Middle frontal gyrus (tissue), 1 donor: ENCODE results near the gene MBOAT2.

ENCODE experiments used
- DNase-seq: peaks from one replicate; pipeline ENCODE4 v3.0.0-alpha.2; 2015; ENCODE audit warnings: low spot score; ENCODE audit errors: extremely low spot score

The MBOAT2 gene

GRCh38 chr2:9018109-9018508, 14.6 kb upstream of the MBOAT2 start:
- DNase-seq, result no peak

GRCh38 chr2:9017411-9017810, 13.9 kb upstream of the MBOAT2 start:
- no peak for DNase-seq

GRCh38 chr2:9015998-9016397, 12.5 kb upstream of the MBOAT2 start:
- DNase-seq, result no peak

- no peak for DNase-seq
Observed at GRCh38 chr2:9013403-9013802, 9.9 kb upstream of the MBOAT2 start.

GRCh38 chr2:9010866-9011265, 7.4 kb upstream of the MBOAT2 start:
- no peak for DNase-seq

GRCh38 chr2:9008951-9009664, 5.6 kb upstream of the MBOAT2 start:
- no peak for DNase-seq

- no peak for DNase-seq
Observed at GRCh38 chr2:9006368-9006767, 2.9 kb upstream of the MBOAT2 start.

- DNase-seq, result no peak
Observed at GRCh38 chr2:9004338-9005204, 1.1 kb upstream of the MBOAT2 start.

- DNase-seq, result no peak
Observed at GRCh38 chr2:9003366-9003615, 193 bp downstream of the MBOAT2 start.

GRCh38 chr2:9002637-9003365, 683 bp downstream of the MBOAT2 start:
- no peak for DNase-seq

GRCh38 chr2:9002313-9002636, 1.2 kb downstream of the MBOAT2 start:
- no peak for DNase-seq

GRCh38 chr2:9001778-9002177, 1.7 kb downstream of the MBOAT2 start:
- no peak for DNase-seq

GRCh38 chr2:9001229-9001628, 2.3 kb downstream of the MBOAT2 start:
- DNase-seq, result no peak

GRCh38 chr2:9000442-9000841, 3.0 kb downstream of the MBOAT2 start:
- DNase-seq, result no peak

- no peak for DNase-seq
Observed at GRCh38 chr2:8999797-9000196, 3.7 kb downstream of the MBOAT2 start.

- DNase-seq, result no peak
Observed at GRCh38 chr2:8999102-8999446, 4.4 kb downstream of the MBOAT2 start.

GRCh38 chr2:8998418-8999101, 4.9 kb downstream of the MBOAT2 start:
- DNase-seq, result no peak

GRCh38 chr2:8997631-8998030, 5.9 kb downstream of the MBOAT2 start:
- no peak for DNase-seq

- DNase-seq, result no peak
Observed at GRCh38 chr2:8997108-8997507, 6.4 kb downstream of the MBOAT2 start.

- no peak for DNase-seq
Observed at GRCh38 chr2:8996006-8996405, 7.5 kb downstream of the MBOAT2 start.

- DNase-seq, result no peak
Observed at GRCh38 chr2:8994386-8994785, 9.1 kb downstream of the MBOAT2 start.

GRCh38 chr2:8993902-8994278, 9.6 kb downstream of the MBOAT2 start:
- DNase-seq, result no peak
